Upper lobe of left lung (tissue), 6 donors: ENCODE results near the gene SIK2. TPM values are rescaled to one million over a fixed set of nuclear protein-coding genes. Genes with fewer than 3 reads are reported as not detected.
"Not testable (repeated sequence)": the region's sequence is repeated elsewhere in the genome, so short reads cannot be mapped to it uniquely, and the experiment has no call there.

Source experiments
- ATAC-seq, 2 donors: fragments of 200-7000 bp; cut with Tn5 transposase; one replicate each; pipeline ENCODE4 v1.9.1; 2022; ENCODE audit warnings: mild to moderate bottlenecking in 2 of 2, moderate library complexity in 2 of 2; ENCODE audit not compliant: low FRiP score in 2 of 2
- DNase-seq, 2 donors: peaks; one replicate each; pipeline ENCODE4 v3.0.0-alpha.2; 2019 to 2020
- H3K27ac ChIP-seq, 4 donors: fragments of 200-600 bp; sonication (generic); one replicate each; pipeline ENCODE4 v1.5.1; 2016 to 2019
- H3K27me3 ChIP-seq, 4 donors: fragments of 200-600 bp; sonication (generic); one replicate each; pipeline ENCODE4 v1.5.1; 2017 to 2019
- H3K36me3 ChIP-seq, 4 donors: fragments of 200-600 bp; sonication (generic); one replicate each; pipeline ENCODE4 v1.5.1; 2016 to 2019
- H3K4me1 ChIP-seq, 4 donors: fragments of 200-600 bp; sonication (generic); one replicate each; pipeline ENCODE4 v1.5.1; 2018 to 2019
- H3K4me3 ChIP-seq, 4 donors: fragments of 200-600 bp; sonication (generic); one replicate each; pipeline ENCODE4 v1.5.1; 2017 to 2019; ENCODE audit warnings: mild to moderate bottlenecking in 2 of 4, moderate library complexity in 1 of 4
- H3K9me3 ChIP-seq, 4 donors: fragments of 200-600 bp; sonication (generic); one replicate each; pipeline ENCODE4 v1.5.1; 2018 to 2019
- CTCF ChIP-seq, 6 experiments: fragments of 450-650 bp in 4 of 6; fragments of 200-600 bp in 2 of 6; sonication (generic) in 2 of 6; IDR thresholded peaks; one replicate each; pipeline ENCODE4 v1.5.1; 2016 to 2019; ENCODE audit warnings: antibody characterized with exemption in 6 of 6
- EP300 ChIP-seq, 4 donors: sonication (generic); formaldehyde crosslinking; IDR thresholded peaks; one replicate each; pipeline ENCODE4 v1.5.1; 2017; ENCODE audit warnings: antibody characterized with exemption in 4 of 4, control low read depth in 2 of 4
- POLR2A ChIP-seq, 4 donors: fragments of 450-650 bp; IDR thresholded peaks; one replicate each; pipeline ENCODE4 v1.5.1; 2016 to 2017; ENCODE audit warnings: antibody characterized with exemption in 4 of 4, mild to moderate bottlenecking in 2 of 4
- POLR2AphosphoS5 ChIP-seq, 2 donors: sonication (generic); formaldehyde crosslinking; IDR thresholded peaks; one replicate each; pipeline ENCODE4 v1.5.1; 2017; ENCODE audit warnings: antibody characterized with exemption in 2 of 2
- WGBS, 2 donors: methylation state at CpG; one replicate each; pipeline ENCODE4 v1.1.5; 2017 to 2018; 5-methylcytosine and 5-hydroxymethylcytosine counted together
- total RNA-seq, 6 donors: library from RNA; depleted of rRNA in 4 of 6; stranded (reverse); fragments of >200 nt in 4 of 6; gene quantifications; one replicate each; pipeline versions ENCODE4 v1.1.0 to v1.2.1, GENCODE V29; 2016 to 2021
- donor health status: DM: no; HTN: no; CAD: no; lungs with moderate emphysema.
- donor health status: DM: no; HTN: yes; CAD: no; lungs with severe emphysema.

SIK2 gene
- total RNA-seq, 6 donors from 2014 or later, result 23.0 to 35.9 (median 27.6) TPM

- peak overlapping the region; percentile 86 to 91 (median 90) for H3K27ac ChIP-seq
- no peak for ATAC-seq
- TF ChIP-seq EP300 (IDR thresholded peaks at IDR 0.05), result no peak
- no peak for TF ChIP-seq POLR2AphosphoS5 (IDR thresholded peaks at IDR 0.05)
- TF ChIP-seq CTCF (IDR thresholded peaks at IDR 0.05), result no peak
- TF ChIP-seq POLR2A (IDR thresholded peaks at IDR 0.05), result no peak
- DNase-seq, result no peak
- peaks cover 14 to 22% (median 20%) of the 10 kb centered on the region in 4 donors for H3K4me1 ChIP-seq
- H3K4me3 ChIP-seq, result peak overlapping the region in 3 of 4 donors; percentile 68 to 85 (median 83)
- H3K36me3 ChIP-seq, result peaks cover 0 to 22% (median 12%) of the 10 kb centered on the region in 4 donors
- WGBS, 2 donors, result 1 to 7% methylated on average over 7 of the region's 7 CpGs
- no peaks in the 10 kb centered on the region for H3K27me3 ChIP-seq
- H3K9me3 ChIP-seq, result no peaks in the 10 kb centered on the region
Observed at GRCh38 chr11:111766834-111767142, 164.5 kb downstream of the SIK2 start.

DNA sequence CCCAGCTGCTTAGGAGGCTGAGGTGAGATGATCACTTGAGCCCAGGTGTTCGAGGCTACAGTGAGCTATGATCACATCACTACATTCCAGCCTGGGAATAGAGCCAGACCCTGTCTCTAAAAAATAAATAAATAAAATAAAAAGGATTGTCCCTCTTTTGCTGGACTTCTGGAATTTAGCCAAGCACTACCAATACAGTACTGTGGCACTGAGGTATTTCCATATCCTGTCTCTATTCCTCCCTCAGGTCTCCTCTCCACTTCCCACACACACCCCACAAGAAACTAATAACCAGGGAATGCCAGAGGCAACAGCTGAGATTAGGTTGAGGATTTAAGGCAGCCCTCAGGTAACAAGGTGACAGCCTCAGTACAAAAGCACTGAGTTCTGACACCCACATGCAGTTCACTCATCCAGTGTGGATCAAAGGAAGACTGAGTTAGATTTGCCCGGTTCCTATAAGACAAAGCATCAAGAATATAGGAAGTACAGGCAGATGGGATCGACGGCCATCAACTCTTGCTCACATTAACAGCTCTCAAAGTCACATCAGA is 168.4 kb downstream of the SIK2 start:
- no peak for ATAC-seq
- 81 to 84% methylated on average over 4 of the region's 4 CpGs for WGBS, 2 donors
- TF ChIP-seq POLR2A (IDR thresholded peaks at IDR 0.05), result no peak
- no peak for TF ChIP-seq CTCF (IDR thresholded peaks at IDR 0.05)
- TF ChIP-seq POLR2AphosphoS5 (IDR thresholded peaks at IDR 0.05), result no peak
- TF ChIP-seq EP300 (IDR thresholded peaks at IDR 0.05), result no peak

DNA sequence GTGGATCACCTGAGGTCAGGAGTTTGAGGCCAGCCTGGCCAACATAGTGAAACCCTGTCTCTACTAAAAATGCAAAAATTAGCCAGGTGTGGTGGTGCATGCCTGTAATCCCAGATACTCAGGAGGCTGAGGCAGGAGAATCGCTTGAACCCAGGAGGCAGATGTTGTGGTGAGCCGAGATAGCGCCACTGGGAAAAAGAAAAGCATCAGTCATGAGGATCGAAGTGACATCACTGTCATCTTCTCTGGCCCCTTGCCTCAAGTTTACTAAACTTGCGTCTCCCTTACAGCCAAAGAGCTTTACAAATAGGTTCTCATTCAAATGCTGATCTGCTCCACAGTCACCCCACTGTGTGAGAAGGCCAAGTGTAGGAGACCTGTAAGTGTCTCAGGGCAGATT is 169.0 kb downstream of the SIK2 start:
- not testable (repeated sequence) for H3K9me3 ChIP-seq, H3K4me3 ChIP-seq, DNase-seq, ATAC-seq, H3K4me1 ChIP-seq, H3K27ac ChIP-seq, H3K27me3 ChIP-seq, H3K36me3 ChIP-seq
- 96 to 97% methylated on average over 5 of the region's 5 CpGs for WGBS, 2 donors

More for the DNA sequence above, 168.4 kb downstream of the SIK2 start:
- Histone ChIP-seq H3K4me3 (no peak overlapping the region), H3K36me3 (no peaks in the 10 kb centered on the region), H3K27me3 (no peaks in the 10 kb centered on the region), H3K4me1 (peaks cover 6 to 9% (median 7%) of the 10 kb centered on the region in 4 donors), H3K9me3 (no peaks in the 10 kb centered on the region), H3K27ac (no peak overlapping the region)
- DNase-seq, result no peak

DNA sequence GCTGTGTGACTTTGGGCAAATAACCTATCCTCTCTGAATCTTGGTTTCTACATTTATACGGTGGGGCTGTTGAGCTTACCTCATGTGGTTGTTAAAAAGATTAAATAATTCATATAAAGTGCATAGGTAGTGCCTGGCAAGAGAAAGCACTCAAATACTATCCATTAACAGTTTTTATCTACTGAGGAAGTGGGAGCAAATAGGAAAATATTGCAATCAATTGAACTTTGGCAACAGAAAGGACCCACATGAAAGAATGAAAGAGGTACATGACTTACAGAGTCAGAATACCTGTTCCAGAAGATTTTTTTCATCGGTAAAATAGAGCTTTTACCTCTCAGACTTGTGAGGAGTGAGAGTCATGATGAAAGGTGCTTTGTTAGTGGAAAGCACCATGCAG is 170.3 kb downstream of the SIK2 start:
- TF ChIP-seq POLR2A (IDR thresholded peaks at IDR 0.05) (no peak), EP300 (IDR thresholded peaks at IDR 0.05) (no peak), CTCF (IDR thresholded peaks at IDR 0.05) (no peak), POLR2AphosphoS5 (IDR thresholded peaks at IDR 0.05) (no peak)
- 90 to 93% methylated on average over 2 of the region's 2 CpGs for WGBS, 2 donors
- no peak for ATAC-seq
- DNase-seq, result no peak
- Histone ChIP-seq H3K4me3 (no peak overlapping the region), H3K36me3 (no peaks in the 10 kb centered on the region), H3K9me3 (no peaks in the 10 kb centered on the region), H3K27ac (no peak overlapping the region), H3K27me3 (no peaks in the 10 kb centered on the region), H3K4me1 (peaks cover 0 to under 1% (median 0%) of the 10 kb centered on the region in 4 donors)

DNA sequence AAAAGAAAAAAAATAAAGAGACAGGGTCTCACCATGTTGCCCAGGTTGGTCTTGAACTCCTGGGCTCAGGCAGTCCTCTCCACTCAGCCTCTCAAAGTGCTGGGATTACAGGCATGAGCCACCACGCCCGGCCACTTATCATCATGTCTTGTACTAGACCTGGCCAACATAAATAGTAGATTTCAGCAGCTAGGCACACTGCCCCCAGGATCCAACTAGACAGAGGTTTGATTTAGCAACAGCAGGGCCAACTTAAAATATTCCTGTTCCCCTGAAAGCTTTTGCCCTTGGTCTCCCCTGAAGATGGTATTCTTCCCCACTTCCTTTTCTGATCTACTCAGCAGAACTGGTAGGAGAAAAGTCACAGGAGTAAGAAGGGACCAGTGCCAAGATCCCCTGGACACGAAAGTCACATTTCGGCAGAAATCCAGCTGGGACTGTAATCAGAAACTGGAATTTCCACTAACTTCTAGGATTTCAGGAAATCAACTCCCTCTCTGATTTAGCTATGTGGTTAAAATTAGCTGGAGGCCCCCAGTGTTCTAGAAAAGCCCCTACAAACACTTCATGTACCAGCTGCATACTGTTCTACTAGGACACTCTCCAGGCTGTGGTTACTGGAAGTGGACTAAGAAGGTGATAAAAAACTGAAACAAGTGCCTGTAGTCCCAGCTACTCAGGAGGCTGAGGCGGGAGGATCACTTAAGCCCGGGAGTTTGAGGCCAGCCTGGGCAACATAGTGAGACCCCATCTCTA is 172.9 kb downstream of the SIK2 start:
- WGBS, 2 donors, result 51 to 61% methylated on average over 6 of the region's 6 CpGs
- TF ChIP-seq POLR2AphosphoS5 (IDR thresholded peaks at IDR 0.05) (no peak), POLR2A (IDR thresholded peaks at IDR 0.05) (no peak), EP300 (IDR thresholded peaks at IDR 0.05) (no peak), CTCF (IDR thresholded peaks at IDR 0.05) (no peak)
- Histone ChIP-seq H3K27me3 (no peaks in the 10 kb centered on the region), H3K9me3 (no peaks in the 10 kb centered on the region), H3K36me3 (no peaks in the 10 kb centered on the region), H3K4me1 (no peaks in the 10 kb centered on the region), H3K4me3 (no peak overlapping the region), H3K27ac (peak overlapping the region; percentile 16 to 61 (median 31))
- peak in 1 of 2 donors; percentile 56 for ATAC-seq
- peak in 1 of 2 donors; percentile 65 for DNase-seq
